Suprapubic skin (tissue), 4 donors: ENCODE data around the gene HTRA2.

Source experiments
- EP300 ChIP-seq: sonication (generic); formaldehyde crosslinking; IDR thresholded peaks from one replicate; pipeline ENCODE4 v1.6.1; 2017; ENCODE audit warnings: antibody characterized with exemption
- POLR2A ChIP-seq, 2 donors: fragments of 450-650 bp; IDR thresholded peaks; one replicate each; pipeline ENCODE4 v1.6.1; 2017; ENCODE audit warnings: antibody characterized with exemption in 2 of 2, mild to moderate bottlenecking in 2 of 2, moderate library complexity in 2 of 2
- POLR2AphosphoS5 ChIP-seq, 3 donors: sonication (generic); formaldehyde crosslinking; IDR thresholded peaks; one replicate each; pipeline ENCODE4 v1.6.1; 2017; ENCODE audit warnings: antibody characterized with exemption in 3 of 3
- TF ChIP-seq, protein P1 (sequence below), 2 donors: fragments of 200-600 bp in 1 of 2; fragments of 450-650 bp in 1 of 2; sonication (generic) in 1 of 2; IDR thresholded peaks; one replicate each; pipeline ENCODE4 v1.5.1; 2016 to 2019; ENCODE audit warnings: antibody characterized with exemption in 2 of 2, mild to moderate bottlenecking in 1 of 2, moderate library complexity in 1 of 2

DNA sequence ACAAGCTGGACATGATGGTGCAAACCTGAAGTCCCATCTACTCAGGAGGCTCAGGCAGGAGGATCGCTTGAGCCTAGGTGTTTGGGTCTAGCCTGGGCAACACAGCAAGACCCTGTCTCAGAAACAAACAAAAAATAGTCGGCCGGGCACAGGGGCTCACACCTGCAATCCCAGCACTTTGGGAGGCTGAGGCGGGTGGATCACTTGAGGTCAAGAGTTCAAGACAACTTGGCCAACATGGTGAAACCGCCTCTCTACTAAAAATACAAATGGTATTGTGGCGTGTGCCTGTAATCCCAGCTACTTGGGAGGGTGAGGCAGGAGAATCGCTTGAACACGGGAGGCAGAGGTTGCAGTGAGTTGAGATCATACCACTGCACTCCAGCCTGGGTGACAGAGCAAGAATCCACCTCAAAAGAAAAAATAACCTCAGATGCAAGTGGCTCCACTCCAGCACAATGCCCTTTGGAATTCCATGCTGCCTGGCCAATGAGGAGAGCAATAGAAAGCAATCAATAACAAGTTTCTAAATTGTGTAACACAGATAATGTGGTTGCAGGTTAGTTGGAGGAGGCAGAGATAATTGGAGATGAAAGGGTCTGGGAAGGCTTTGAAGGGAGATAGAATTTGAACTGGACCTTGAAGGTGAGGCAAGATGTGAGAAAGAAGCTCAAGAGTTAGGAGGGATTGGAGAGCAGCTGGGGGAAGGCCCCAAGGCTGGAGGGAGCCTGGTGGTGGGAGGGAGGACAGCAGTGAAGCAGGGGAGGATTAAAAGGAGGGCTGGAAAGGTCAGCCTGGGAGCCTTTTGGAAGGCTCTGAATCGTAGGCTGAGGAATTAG is 40.9 kb upstream of the HTRA2 start:
- TF ChIP-seq, protein P1, sequence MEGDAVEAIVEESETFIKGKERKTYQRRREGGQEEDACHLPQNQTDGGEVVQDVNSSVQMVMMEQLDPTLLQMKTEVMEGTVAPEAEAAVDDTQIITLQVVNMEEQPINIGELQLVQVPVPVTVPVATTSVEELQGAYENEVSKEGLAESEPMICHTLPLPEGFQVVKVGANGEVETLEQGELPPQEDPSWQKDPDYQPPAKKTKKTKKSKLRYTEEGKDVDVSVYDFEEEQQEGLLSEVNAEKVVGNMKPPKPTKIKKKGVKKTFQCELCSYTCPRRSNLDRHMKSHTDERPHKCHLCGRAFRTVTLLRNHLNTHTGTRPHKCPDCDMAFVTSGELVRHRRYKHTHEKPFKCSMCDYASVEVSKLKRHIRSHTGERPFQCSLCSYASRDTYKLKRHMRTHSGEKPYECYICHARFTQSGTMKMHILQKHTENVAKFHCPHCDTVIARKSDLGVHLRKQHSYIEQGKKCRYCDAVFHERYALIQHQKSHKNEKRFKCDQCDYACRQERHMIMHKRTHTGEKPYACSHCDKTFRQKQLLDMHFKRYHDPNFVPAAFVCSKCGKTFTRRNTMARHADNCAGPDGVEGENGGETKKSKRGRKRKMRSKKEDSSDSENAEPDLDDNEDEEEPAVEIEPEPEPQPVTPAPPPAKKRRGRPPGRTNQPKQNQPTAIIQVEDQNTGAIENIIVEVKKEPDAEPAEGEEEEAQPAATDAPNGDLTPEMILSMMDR (IDR thresholded peaks at IDR 0.05): no peak
- TF ChIP-seq POLR2AphosphoS5 (IDR thresholded peaks at IDR 0.05): no peak
- TF ChIP-seq EP300: no peak
- TF ChIP-seq POLR2A (IDR thresholded peaks at IDR 0.05): no peak
